22Rv1 (cell line): Measurements from ENCODE around the gene VGLL4.

Source experiments
- H3K27ac ChIP-seq: fragments of 450-650 bp; 2 replicates; pipeline ENCODE4 v1.5.1; 2017
- CTCF ChIP-seq: fragments of 450-650 bp; IDR thresholded peaks from 2 replicates; pipeline ENCODE4 v1.5.1; 2017; ENCODE audit warnings: mild to moderate bottlenecking
- ZFX ChIP-seq: fragments of 450-650 bp; IDR thresholded peaks from 2 replicates; pipeline ENCODE4 v1.6.1; 2017; ENCODE audit warnings: antibody characterized with exemption, borderline replicate concordance

VGLL4 gene

GRCh38 chr3:11510356-11510755 lies 133.4 kb downstream of the VGLL4 start:
- H3K27ac ChIP-seq, result peak overlapping the region; percentile 76
- no peak for TF ChIP-seq CTCF
- no peak for TF ChIP-seq ZFX

- TF ChIP-seq ZFX, result no peak
- TF ChIP-seq CTCF, result no peak
- peak overlapping the region; percentile 76 for H3K27ac ChIP-seq
Measured at GRCh38 chr3:11510001-11510340, 133.7 kb downstream of the VGLL4 start.

- TF ChIP-seq ZFX (no peak), CTCF (no peak)
- H3K27ac ChIP-seq, result peak overlapping the region; percentile 76
Measured at GRCh38 chr3:11509173-11510000, 134.3 kb downstream of the VGLL4 start.

- TF ChIP-seq ZFX (no peak), CTCF (no peak)
- peak overlapping the region; percentile 76 for H3K27ac ChIP-seq
Measured at GRCh38 chr3:11508346-11509172, 135.2 kb downstream of the VGLL4 start.

GRCh38 chr3:11507719-11508118 lies 136.0 kb downstream of the VGLL4 start:
- TF ChIP-seq CTCF (no peak), ZFX (no peak)
- peak overlapping the region; percentile 76 for H3K27ac ChIP-seq
